GM21528 (cell line): ENCODE results near the gene SMOC1.

Source experiments
- ATAC-seq: cut with Tn5 transposase; IDR thresholded peaks from one replicate; pipeline ENCODE4 v1.9.1; 2021; ENCODE audit warnings: mild to moderate bottlenecking, moderate library complexity; ENCODE audit not compliant: unreplicated experiment, low FRiP score

SMOC1 gene

DNA sequence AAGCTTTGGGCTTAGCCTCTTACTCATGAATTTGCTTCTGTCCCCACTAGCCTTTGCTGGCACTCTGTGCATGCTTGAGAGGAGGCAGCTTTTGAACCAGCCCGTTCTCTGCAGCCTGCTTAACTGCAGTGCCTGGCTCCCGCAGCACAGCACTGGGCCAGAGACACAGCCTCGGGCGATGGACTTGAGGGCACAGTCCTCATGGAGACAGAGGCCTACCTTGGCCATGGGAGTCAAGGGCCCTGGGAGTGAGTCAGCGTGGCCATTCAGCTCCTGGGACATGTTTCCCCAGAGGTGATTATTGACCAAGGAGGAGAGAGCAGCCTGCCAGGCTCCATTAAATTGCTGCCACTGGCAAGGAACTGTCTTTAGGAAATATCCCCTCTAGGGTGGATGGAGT, 93.5 kb downstream of the SMOC1 start:
- ATAC-seq = no peak

DNA sequence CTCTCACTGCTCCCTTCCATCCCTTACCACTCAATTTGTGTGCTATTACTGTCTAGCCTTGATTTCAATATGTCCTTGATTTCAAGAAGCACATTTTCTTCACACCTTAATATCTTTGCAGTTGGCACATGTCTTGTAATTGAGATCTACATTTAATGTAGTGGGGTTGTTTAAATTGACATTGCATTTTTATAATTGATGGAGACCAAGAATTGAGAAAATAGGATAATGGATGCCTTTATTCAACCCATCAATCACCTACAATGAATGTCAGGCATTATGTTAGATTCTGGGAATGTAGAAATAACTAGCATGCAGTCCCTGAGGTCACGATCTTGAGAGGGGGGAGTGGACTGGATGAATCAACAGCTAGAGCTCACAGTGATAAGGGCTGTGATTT, 94.6 kb downstream of the SMOC1 start:
- no peak for ATAC-seq

DNA sequence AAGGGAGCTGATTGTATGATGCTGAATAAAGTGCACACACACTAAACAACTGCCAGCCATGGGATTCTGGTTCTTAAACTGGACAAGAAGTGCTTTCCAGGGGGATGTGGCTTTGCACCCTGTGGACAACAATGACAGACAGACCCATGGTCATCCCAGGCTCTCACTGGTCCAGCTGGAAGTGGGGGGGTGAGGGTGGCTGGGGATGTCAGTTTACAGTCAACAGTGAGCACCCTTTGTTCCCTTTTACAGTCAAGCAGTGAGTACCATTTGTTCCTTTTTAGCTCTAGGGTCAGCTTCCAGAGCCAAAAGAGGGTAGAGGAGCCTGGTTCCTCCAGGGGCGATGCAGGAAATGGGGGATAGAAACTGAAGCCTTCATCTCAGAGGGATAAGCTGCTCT, 100.7 kb downstream of the SMOC1 start:
- no peak for ATAC-seq

DNA sequence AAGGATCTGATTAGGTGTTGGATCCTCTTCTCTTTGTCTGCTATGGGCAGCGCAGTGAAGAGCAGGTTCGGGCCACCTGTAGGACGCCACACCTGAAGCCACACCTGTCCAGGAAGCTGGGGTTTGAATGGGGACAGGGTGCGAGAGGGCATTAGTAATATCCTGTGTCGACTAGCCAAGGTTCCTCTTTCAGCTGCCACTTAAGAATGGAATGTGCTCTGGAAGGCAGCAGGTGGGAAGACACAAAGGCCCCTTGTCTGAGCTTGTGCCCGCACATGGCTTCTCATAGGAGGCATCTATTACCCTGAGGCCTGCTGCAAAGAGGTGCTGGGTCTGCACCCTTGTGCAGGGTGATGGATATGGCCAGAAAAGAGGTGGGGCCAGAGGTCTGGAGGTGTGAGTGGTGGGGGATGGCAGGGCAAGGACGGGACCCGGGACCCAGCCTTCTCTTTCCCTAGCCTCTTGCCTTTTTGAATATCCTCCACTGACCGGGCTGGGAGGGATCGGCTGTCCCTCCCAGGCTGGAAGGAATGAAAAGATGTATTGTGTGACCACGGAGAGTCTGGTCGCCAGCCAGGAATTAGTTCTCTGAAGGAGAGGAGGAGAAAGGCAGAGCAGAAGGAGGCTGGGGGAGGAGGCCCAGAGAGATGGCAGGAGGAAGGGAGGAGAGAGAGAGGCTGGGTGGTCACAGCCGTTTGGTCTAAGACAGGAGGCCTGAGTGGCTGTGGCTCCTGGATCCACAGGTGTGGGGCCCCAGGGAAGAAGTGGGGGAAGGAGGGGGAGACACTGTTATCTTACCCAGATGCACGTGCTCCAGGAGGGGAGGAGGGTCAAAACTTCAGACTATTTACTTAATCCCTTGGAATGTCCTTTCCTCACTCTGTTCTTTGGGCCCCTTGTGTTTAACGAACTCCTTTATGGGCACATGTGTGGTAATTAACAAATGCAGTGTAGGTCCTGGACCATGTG, 101.5 kb downstream of the SMOC1 start:
- ATAC-seq = no peak

DNA sequence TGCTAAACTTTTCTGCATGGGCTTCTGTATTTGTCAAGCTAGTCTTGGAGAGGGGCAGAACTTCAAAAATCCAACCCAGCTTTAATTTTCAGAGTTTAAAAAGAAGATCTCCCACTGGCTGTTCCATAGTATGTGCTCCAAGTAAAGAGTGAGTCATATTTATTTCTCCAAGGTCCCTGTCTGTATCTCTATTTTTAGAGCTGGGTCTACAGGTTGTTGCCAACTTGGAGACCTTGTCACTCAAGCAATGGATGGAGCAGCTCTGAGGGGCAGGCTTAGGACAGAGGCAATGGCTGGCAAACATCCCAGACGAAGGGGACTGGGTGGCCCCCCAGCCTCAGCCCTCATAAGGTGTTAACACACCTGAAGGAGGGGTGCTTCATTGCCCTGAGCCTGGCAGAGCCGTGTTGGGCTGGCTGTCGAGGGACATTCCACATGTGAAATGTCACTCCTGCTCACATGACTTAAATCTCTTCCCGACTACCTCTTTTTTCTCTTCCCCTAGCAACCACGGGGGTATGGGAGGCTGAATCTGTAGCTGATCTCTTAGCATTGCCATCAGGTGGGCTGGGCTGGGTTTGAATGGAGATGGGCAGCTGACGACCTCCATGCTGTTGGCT, 103.1 kb downstream of the SMOC1 start:
- no peak for ATAC-seq

DNA sequence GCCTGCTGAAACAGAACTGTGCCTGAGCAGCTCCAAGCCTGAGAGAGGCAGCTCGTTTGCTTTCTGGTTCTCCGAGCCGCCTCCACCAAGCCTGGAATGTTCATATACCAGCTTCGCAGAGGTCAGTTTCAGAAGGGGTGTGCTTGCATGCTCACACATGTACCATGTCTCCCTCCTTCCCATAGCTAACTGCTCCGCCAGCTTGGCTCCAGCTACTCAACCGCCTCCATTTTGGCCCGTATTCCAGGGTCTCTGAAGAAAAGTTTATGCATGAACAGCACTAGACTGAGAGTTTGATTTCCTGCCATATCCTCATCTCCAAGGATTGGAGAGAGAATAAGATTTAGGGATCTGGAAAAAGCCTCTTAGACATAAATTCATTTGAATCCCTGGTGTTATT, 103.7 kb downstream of the SMOC1 start:
- no peak for ATAC-seq

DNA sequence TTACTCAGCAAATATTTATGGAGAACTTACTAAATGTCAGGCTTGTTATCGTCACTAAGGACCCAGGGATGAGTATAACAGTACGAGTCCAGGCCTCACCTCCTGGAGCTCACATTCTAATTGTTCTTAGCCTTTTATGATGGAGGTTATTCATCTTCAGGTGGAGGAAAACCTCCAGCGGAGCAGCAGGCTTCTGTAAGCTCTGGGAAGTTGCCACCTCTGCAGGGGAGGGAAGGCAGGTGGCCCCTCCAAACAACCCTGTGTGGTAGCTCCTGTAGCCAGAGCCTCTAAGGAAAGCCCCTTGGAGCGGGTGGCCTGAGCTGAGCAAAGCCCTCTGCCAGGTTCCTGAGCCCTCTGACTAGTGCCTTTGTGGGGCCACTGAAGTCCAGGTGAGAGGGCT, 104.1 kb downstream of the SMOC1 start:
- no peak for ATAC-seq

DNA sequence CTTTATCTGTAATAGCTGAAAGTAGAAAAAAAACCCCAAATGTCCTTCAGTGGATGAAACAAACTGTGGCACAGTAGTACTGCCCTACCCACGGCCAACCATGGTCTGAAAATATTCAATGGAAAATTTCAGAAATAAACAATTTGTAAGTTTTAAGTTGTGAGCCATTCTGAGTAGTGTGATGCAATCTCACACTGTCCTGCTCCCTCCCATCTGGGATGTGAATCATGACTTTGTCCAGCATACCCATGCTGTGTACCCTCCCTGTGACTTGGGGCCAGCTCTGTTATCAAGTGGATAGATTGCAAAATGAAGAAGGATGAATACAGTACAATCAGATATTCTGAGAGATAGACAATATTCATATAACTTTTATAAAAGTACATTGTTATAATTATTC, 106.2 kb downstream of the SMOC1 start:
- no peak for ATAC-seq

DNA sequence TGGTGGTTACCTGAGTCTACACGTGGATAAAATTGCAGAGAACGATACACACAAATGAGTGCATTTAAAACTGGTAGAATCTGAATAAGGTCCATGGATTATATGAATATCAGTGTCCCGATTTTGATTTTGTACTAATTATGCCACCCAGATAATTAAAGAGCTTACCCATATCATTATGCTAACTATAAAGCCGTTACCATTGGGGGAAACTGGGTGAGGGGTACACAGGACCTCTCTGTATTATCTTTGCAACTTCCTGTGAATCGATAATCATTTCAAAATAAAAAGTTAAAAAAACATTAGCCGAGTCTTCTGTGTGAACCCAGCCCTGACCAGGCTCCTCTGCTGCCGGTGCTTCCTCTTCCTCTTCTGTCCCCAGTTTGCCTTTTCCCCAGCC, 107.1 kb downstream of the SMOC1 start:
- ATAC-seq = no peak

DNA sequence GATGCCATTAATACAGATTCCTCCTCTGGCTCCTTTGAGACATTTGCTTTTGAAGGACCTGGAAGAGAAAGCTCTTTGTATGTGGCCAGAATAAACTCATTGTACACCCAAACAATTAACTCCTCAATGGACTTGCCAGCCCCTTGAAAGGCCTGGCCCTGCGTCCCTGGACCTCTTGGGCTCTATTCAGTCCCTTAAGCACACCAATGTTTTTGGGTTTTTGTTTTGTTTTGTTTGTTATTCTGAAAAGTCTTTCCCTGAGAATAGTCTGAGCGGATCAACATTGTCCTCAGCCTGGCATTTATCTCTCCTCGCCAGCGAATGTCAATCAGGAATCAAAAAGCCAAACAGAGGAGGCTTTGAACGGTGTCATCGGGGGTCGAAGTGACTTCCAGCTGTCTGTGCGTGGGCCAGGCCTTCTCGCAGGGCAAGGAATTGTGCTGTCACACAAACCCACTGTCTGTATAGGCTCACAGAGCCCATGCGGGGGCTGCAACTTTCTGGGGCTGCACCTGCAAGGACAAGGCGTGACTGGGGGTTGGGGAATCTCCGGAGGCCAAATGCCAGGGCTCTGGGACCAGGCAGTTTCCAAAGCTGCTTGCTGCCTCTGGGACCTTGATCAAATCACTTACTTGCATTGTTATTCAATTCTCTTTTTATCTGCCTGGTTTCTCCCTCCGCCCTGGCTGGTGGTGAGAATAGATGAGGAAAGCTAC, 108.3 kb downstream of the SMOC1 start:
- ATAC-seq = no peak

DNA sequence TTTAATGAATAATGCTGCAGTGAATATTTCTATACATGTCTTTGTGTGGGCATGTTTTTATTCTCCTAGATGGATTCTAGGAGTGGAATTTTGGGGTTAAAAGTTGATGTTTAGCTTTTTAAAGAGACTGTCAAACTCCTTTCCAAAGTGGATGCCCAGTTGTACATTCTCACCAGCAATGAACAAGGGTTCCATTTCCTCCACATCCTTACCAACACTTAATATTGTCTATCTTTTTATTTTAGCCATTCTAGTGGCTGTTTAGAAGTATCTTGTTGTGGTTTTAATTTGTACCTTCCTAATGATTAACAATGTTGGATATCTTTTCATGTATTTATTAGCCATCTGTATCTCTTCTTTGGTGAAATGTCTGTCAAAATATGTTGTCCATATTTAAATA, 109.8 kb downstream of the SMOC1 start:
- ATAC-seq = no peak

DNA sequence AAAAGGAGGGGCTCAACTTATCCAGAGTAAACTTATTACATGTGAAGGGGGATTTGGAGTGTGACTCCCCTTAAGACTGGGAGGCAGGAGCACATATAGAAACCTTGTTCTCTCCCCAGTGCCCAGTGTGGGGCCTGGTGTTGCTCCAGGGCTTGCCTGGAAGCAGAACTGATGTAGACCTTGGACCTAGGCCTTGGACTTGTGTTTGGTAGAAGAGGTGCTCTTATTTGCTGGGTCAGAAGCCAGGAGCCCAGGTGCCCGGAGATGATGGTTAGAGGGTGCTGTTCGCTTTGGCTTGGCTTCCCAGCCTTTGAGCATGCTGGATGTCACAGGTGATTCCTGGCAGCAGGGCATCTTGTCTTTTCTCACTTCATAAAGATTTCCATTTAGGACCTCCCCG, 110.4 kb downstream of the SMOC1 start:
- ATAC-seq = no peak

DNA sequence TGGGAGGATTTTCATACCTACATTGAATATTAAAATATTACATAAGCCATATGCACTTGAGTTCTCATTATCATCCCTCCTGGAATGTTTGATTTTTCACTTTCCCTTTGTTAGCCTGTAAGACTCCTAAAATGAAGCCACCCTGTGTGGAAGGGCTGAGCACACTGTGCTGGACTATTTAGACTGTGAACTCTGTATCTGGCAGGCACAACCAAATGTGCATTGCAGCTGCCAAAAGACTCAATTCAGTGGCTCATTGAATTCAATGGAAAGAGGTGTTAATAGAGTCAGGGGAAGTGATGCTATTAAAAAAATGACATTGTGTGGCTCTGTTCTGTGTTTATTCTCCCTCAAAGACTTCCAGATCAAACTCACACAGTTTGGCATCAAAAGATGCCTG, 111.1 kb downstream of the SMOC1 start:
- no peak for ATAC-seq

DNA sequence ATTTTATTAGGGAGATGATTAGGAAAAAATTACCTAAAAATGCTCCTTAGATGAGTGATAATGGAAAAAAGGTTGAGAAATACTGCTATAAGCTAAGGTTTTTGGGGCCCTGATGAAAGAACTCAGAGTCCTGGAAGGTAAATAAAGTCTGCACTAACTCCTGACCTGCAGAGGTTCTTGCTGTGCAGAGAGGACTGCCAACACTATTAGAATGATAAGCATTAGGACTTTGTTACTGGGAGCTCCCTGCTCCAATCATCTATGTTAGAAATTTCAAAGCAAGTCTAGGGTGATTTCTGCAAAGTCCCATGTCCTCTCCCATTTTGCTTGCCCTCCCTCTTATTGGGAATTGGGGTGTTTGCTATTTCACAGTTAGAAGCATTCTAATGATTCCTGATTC, 112.2 kb downstream of the SMOC1 start:
- no peak for ATAC-seq

DNA sequence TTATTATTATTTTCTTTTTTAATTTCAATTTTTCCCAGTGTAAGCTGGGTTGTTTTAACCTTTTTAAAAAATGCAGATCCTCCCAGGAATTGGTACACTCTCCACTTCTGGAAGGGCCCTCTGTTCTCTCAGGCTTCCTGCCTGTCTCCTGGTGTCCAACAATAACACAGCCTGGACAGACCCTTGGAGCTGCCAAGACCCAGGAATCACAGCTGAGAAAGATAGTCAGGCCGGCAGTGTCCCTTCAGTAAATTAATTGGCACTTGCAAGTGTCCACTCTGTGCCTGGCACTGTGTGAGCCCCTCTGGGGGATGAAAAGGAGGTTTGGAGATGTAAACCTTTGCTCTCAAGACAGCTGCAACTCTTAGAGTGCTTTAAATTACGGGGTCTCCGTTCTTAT, 113.3 kb downstream of the SMOC1 start:
- ATAC-seq = no peak

DNA sequence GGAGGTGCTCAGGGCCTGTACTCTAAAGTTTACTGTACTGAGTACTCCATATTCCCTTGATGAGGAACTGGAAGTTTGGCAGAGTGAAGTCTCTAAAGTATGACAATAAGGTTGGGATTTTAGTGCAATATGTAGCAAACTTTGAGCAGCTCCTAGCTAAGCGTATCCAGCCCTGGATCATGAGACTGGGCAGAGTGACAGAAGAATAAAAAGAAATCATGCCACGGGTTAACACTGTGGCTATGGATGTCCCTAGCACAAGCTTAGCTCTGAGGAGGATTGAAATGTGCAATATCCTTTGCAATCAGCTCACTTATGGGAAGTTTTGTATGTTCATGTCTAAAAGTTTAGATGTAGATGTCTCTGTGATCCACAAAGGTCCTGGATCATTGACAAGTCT, 114.1 kb downstream of the SMOC1 start:
- ATAC-seq = no peak

DNA sequence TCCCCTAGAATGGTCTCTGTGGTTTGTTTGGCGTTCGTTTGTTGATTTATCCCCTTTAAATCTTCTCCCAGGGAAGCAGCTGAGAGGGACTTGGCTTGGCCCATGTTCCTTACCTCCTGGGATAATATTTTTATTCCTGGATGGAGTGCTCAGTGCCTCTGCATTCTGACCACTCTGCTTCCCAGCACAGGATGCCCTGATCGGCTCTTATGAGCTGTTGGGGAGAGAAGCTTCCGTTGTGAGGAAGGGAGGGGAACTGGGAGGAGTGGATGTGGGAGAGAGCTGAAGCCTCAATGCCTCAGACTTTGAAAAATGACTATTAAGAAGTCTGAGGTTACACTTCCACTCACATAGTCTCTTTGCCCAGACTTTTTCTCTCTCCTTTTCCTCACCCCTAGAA, 114.8 kb downstream of the SMOC1 start:
- no peak for ATAC-seq

DNA sequence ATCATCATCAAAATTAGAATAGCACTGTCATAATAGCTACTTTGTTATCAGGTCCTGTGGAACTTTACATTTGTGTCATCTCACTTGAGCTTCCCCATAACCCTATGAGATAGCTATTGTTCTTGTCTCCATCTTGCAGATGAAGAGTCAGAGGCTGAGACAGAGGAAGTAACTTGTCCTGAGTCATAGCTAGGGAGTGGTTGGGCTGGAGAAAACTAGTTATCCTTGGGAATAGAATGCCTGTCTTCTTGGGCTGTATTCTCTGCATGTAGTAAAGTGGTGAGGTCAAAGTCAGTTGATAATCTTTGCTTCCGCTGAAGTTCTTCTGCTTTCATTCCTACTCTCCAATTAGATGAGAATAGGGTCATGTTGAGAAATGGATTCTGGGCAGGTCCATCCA, 117.0 kb downstream of the SMOC1 start:
- no peak for ATAC-seq

DNA sequence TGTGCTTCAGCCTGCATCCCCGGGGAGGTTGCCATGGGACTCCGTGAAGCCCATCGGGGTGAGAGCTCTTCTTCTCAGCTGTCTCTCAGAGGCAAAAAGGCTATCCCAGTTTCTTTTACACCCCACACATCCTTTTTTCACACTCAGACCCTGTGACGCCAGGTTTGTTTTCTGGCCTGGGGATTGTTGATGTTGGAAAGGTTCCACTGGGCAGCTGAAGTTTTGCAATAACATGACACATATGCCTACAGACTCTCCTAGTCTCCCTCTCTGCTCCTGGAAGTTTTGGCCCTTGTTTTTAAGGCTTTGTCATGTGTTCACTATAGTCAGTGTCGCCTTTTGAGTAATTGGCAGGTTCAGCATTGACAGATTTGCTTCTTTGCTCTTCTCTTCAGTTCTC, 118.6 kb downstream of the SMOC1 start:
- no peak for ATAC-seq

DNA sequence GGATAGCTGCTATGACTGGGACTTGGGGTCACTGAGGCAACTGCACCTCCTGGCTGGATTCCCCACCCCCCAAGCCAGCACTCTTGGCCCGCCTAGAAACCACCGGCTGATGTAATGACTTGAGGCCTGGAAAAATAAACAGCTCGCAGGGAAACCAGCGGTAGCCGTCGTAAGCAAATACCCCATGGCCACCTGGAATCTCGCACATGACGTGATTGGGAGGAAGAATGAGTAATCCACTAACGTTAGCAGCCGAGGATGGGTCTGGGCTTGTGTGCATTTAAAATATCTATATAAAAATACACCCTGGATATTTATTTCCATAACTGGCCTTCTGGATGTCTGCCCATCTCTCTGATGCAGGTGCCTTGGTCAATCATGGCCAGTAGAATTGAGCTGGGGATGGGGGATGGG, 120.1 kb downstream of the SMOC1 start:
- ATAC-seq = no peak

DNA sequence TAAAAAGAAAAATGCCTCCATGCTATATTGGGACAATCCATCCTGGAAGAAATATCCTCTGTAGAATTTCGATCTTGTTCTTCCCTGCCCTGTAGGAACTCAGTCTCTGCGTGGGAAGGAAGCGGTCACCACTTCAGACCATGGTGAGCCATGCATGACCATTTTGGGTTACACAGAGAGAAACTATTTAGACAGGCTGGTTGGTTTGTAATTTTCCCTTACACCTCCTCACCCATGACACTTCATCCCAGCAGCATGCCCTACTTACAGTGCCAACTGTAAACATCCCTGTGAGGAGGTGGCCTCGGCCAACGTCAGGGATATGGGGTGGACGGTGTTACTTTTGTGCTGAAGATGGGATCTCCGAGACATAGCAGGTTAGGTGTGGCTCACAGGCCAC, 121.4 kb downstream of the SMOC1 start:
- ATAC-seq = no peak
